ENCODE results near the gene ELMO1. TPM values are rescaled to one million over a fixed set of nuclear protein-coding genes. Genes with fewer than 3 reads are reported as not detected.

The ELMO1 gene
- total RNA-seq, 1 donor from 2014 or later, result 53.8 TPM

DNA sequence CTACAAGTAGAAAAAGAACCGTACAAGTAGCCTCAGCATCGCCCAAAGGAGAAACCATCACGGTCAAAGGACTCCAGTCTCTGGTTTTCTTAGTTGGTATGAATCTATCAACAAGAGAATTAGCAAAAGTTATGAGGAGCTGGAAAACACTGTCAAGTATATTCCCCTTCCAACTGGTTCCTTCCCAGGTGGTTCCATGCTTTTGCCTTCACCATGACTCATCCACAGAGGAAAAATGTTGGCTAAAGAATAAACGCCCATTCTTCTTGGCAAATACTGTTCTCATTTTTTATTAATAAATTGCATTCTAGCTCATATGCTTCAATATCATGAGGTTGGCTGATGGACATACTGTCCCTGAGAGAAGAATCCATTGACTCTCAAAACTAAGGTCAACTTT, 6.4 kb downstream of the ELMO1 start:
- peak overlapping the region; percentile 77 for H3K27ac ChIP-seq
- intact Hi-C loops (cut with DNase I), result no loop called here
- H3K9me3 ChIP-seq, result no peaks in the 10 kb centered on the region
- TF ChIP-seq, protein P1, sequence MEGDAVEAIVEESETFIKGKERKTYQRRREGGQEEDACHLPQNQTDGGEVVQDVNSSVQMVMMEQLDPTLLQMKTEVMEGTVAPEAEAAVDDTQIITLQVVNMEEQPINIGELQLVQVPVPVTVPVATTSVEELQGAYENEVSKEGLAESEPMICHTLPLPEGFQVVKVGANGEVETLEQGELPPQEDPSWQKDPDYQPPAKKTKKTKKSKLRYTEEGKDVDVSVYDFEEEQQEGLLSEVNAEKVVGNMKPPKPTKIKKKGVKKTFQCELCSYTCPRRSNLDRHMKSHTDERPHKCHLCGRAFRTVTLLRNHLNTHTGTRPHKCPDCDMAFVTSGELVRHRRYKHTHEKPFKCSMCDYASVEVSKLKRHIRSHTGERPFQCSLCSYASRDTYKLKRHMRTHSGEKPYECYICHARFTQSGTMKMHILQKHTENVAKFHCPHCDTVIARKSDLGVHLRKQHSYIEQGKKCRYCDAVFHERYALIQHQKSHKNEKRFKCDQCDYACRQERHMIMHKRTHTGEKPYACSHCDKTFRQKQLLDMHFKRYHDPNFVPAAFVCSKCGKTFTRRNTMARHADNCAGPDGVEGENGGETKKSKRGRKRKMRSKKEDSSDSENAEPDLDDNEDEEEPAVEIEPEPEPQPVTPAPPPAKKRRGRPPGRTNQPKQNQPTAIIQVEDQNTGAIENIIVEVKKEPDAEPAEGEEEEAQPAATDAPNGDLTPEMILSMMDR (IDR thresholded peaks at IDR 0.05), result no peak
- no peaks in the 10 kb centered on the region for H3K27me3 ChIP-seq
- peaks cover 62% of the 10 kb centered on the region for H3K4me1 ChIP-seq
- ATAC-seq (no peak), DNase-seq (no peak)
- no peak overlapping the region for H3K4me3 ChIP-seq
- no peaks in the 10 kb centered on the region for H3K36me3 ChIP-seq

DNA sequence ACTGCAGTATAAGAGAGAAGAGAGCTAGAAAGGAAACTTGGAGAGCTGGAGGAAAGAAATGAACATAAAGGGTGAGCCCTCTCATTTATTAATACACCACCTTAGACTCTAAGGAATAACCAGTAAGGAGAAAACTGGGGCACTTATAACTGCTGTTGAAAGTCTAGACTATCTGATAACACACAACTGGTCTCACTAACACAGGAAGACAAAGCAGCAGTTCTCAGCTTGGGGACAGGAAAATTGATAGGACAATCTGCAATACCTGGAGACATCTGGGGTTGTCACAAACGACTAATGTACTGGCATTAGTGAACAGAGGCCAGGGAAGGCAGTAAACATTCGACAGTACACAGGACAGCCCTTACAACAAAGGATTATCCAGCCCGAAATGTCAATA, 6.8 kb downstream of the ELMO1 start:
- Histone ChIP-seq H3K4me1 (peaks cover 59% of the 10 kb centered on the region), H3K27me3 (no peaks in the 10 kb centered on the region), H3K36me3 (no peaks in the 10 kb centered on the region), H3K4me3 (no peak overlapping the region), H3K9me3 (no peaks in the 10 kb centered on the region), H3K27ac (peak overlapping the region; percentile 77)
- DNase-seq (no peak), ATAC-seq (no peak)
- TF ChIP-seq, protein P1 (IDR thresholded peaks at IDR 0.05), result no peak
- intact Hi-C loops (cut with DNase I), result no loop called here

DNA sequence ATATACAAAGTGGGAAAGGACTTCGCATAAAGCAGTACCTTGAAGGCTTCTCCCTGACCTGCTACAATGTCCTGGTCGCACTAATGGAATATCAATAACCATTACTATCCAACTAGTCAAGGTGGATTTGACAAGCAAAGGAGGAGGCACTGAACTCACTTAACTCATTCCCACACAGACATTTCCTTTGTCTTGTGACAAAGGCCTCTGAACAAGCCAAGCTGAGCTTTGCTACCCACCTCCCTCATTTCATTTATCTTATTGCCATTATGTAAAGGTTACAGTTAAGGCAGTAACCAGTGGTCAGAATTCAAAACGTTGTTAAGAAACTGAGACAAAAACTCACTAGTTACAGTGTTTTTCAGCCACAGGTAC, 7.3 kb downstream of the ELMO1 start:
- Histone ChIP-seq H3K4me1 (peaks cover 54% of the 10 kb centered on the region), H3K36me3 (no peaks in the 10 kb centered on the region), H3K27me3 (no peaks in the 10 kb centered on the region), H3K9me3 (no peaks in the 10 kb centered on the region), H3K4me3 (no peak overlapping the region), H3K27ac (peak overlapping the region; percentile 77)
- peak; percentile 18 for ATAC-seq
- no peak for DNase-seq
- TF ChIP-seq, protein P1 (IDR thresholded peaks at IDR 0.05), result no peak
- intact Hi-C loops (cut with DNase I), result no loop called here

DNA sequence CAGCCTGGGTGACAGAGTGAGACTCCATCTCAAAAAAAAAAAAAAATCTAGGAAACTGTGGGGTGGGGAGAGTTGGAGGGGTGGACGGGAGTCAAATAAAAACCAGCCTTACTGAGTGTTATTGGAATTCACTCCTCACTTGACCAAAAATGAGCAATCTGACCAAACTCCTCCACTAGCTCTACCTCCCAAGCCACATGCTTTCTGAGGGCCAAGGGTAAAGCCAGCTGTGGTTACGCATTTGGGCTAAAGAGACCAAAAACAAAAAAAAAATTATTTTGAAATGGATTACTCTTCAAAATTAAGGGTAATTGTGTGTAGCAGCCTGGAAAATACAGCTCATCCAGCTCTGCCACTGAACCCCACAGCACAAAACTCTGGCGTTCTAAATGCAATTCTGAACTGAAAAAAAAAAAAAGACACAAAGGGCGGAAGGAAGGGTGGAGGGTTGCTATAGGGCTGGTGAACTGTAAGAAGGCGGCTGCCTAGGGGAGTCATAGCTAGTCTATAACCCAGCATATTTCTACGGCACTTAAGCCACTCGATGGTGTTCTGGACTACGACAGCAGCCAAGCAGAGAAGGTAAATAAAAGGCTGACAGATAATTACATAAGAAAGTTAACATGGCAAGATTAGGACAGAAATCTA, 7.8 kb downstream of the ELMO1 start:
- no peaks in the 10 kb centered on the region for H3K36me3 ChIP-seq
- H3K9me3 ChIP-seq, result no peaks in the 10 kb centered on the region
- H3K4me1 ChIP-seq, result peaks cover 49% of the 10 kb centered on the region
- ATAC-seq, result peak; percentile 58
- TF ChIP-seq, protein P1 (IDR thresholded peaks at IDR 0.05), result no peak
- intact Hi-C loops (cut with DNase I), result no loop called here
- H3K27ac ChIP-seq, result peak overlapping the region; percentile 77
- DNase-seq, result no peak
- no peak overlapping the region for H3K4me3 ChIP-seq
- H3K27me3 ChIP-seq, result no peaks in the 10 kb centered on the region

DNA sequence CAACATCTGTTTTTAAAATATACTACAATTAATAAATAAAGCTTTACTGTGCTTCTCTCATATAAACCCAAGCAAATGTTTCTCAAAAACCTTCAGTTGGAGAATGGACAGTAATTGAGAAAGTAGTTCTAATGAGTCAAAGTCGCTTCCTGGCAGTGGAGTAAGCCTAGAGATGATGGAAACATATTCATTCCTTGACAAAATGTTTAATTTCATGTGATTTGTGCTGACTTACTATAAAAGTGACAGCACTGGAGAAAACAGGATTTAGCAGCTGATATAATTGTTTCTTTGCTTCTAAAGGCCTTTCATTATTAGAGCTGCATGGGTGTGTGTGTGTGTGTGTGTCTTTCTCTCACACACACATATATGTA, 9.0 kb downstream of the ELMO1 start:
- Histone ChIP-seq H3K27me3 (no peaks in the 10 kb centered on the region), H3K9me3 (no peaks in the 10 kb centered on the region), H3K4me3 (no peak overlapping the region), H3K36me3 (no peaks in the 10 kb centered on the region), H3K4me1 (peaks cover 52% of the 10 kb centered on the region), H3K27ac (no peak overlapping the region)
- intact Hi-C loops (cut with DNase I), result no loop called here
- TF ChIP-seq, protein P1 (IDR thresholded peaks at IDR 0.05), result no peak
- ATAC-seq (no peak), DNase-seq (no peak)
